OCI-LY7 (cell line): Measurements from ENCODE around the gene HEXIM2. TPM values are rescaled to one million over a fixed set of nuclear protein-coding genes. Genes with fewer than 3 reads are reported as not detected.
A peak's percentile ranks its signal among the peaks of the same experiment; 100 is the strongest.

ENCODE experiments used
- BruUV-seq: library from RNA; stranded (reverse); fragments of 400-500 nt; replicated peaks from 2 replicates; lab custom pipeline; 2021; lab: Mats Ljungman, UMichigan
- CTCF ChIA-PET: fragments of 300-600 bp; sonication (Branson Sonifier 250); formaldehyde crosslinking; loops from one replicate; lab custom pipeline; 2022; ENCODE audit warnings: antibody characterized with exemption; ENCODE audit not compliant: unreplicated experiment; lab: Charles Lee
- POLR2A ChIA-PET: fragments of 300-600 bp; sonication (Branson Sonifier 250); formaldehyde crosslinking; loops from one replicate; lab custom pipeline; 2022; ENCODE audit warnings: antibody characterized with exemption; lab: Charles Lee
- DNase-seq: peaks from one replicate; pipeline ENCODE4 v3.0.0-alpha.2; 2015; ENCODE audit warnings: low spot score
- H2AFZ ChIP-seq: fragments of 200-600 bp; sonication (generic), shearing (Covaris generic); 2 replicates; pipeline ENCODE4 v1.6.1; 2014; ENCODE audit warnings: mild to moderate bottlenecking, antibody characterized with exemption, low read length, moderate library complexity
- H3K27ac ChIP-seq: fragments of 200-600 bp; sonication (generic); 2 replicates; pipeline ENCODE4 v1.5.1; 2014; ENCODE audit warnings: mixed run types, low read depth, mild to moderate bottlenecking, moderate library complexity, low read length, inconsistent platforms; ENCODE audit not compliant: poor library complexity, severe bottlenecking
- H3K36me3 ChIP-seq: fragments of 200-600 bp; sonication (generic); 2 replicates; pipeline ENCODE4 v1.6.1; 2014; ENCODE audit warnings: mild to moderate bottlenecking, antibody characterized with exemption, low read length, moderate library complexity, mixed read lengths; ENCODE audit not compliant: insufficient read depth
- H3K4me1 ChIP-seq: fragments of 200-600 bp; sonication (generic); 2 replicates; pipeline ENCODE4 v1.5.1; 2014; ENCODE audit warnings: mild to moderate bottlenecking, low read length; ENCODE audit not compliant: insufficient read depth, poor library complexity, severe bottlenecking
- H3K4me2 ChIP-seq: fragments of 200-600 bp; sonication (generic); 2 replicates; pipeline ENCODE4 v1.6.1; 2014; ENCODE audit warnings: mild to moderate bottlenecking, low read length
- H3K4me3 ChIP-seq: fragments of 200-600 bp; sonication (generic); 2 replicates; pipeline ENCODE4 v1.5.1; 2014; ENCODE audit warnings: mild to moderate bottlenecking, low read depth, low read length; ENCODE audit not compliant: poor library complexity, severe bottlenecking
- H3K79me2 ChIP-seq: fragments of 200-600 bp; sonication (generic); 2 replicates; pipeline ENCODE4 v1.6.1; 2016; ENCODE audit warnings: low read depth, mild to moderate bottlenecking, low read length, moderate library complexity, mixed read lengths; ENCODE audit not compliant: insufficient read depth
- H3K9me2 ChIP-seq: fragments of 200-600 bp; sonication (generic); 2 replicates; pipeline ENCODE4 v1.6.1; 2016; ENCODE audit warnings: mild to moderate bottlenecking, low read length, mixed read lengths; ENCODE audit not compliant: insufficient read depth
- H3K9me3 ChIP-seq: fragments of 200-600 bp; sonication (generic); 2 replicates; pipeline ENCODE4 v1.6.1; 2014; ENCODE audit warnings: mild to moderate bottlenecking, mixed run types, low read length, mixed read lengths
- H4K20me1 ChIP-seq: fragments of 200-600 bp; sonication (generic); 2 replicates; pipeline ENCODE4 v1.6.1; 2014; ENCODE audit warnings: mild to moderate bottlenecking, antibody characterized with exemption, low read length, moderate library complexity, mixed read lengths; ENCODE audit not compliant: insufficient read depth
- CTCF ChIP-seq: fragments of 200-600 bp; sonication (generic); conservative IDR thresholded peaks from 2 replicates; pipeline ENCODE4 v1.5.1; 2014; ENCODE audit warnings: mild to moderate bottlenecking, antibody characterized with exemption, low read length, moderate library complexity, mixed read lengths
- EZH2phosphoT487 ChIP-seq: fragments of 200-600 bp; sonication (generic); IDR thresholded peaks from 2 replicates; pipeline ENCODE4 v1.6.1; 2018; ENCODE audit warnings: low read depth, borderline replicate concordance, mild to moderate bottlenecking, mixed run types, antibody characterized with exemption, low read length, moderate library complexity, mixed read lengths
- intact Hi-C: fragments of 100-400 bp; cut with micrococcal nuclease; formaldehyde crosslinking; loops from one replicate; pipeline ENCODE4 v1.10.0; 2022; ENCODE audit not compliant: unreplicated experiment
- total RNA-seq, 2 experiments: library from RNA; depleted of rRNA in 1 of 2; stranded (reverse); fragments of >200 nt in 1 of 2; shearing (Covaris generic) in 1 of 2; gene quantifications; 2 replicates each; pipeline ENCODE4 v1.2.3, GENCODE V29; 2014 to 2022

HEXIM2 gene
- total RNA-seq, 2 experiments from 2014 or later: 8.6 to 11.1 TPM

GRCh38 chr17:45130681-45131615, 30.7 kb upstream of the HEXIM2 start:
- H3K4me3 ChIP-seq: no peak overlapping the region
- H3K36me3 ChIP-seq: no peaks in the 10 kb centered on the region
- ChIA-PET POLR2A (interaction anchor here (0.6 kb wide), 1 partner anchor 574 kb away, joined by 6 read pairs; no protein-coding TSS in a partner anchor), CTCF (no interaction called here)
- no peak overlapping the region for H2AFZ ChIP-seq
- no peaks in the 10 kb centered on the region for H3K9me3 ChIP-seq
- DNase-seq: no peak
- intact Hi-C loops: no loop called here
- no peak for TF ChIP-seq CTCF
- no peak for TF ChIP-seq EZH2phosphoT487
- H4K20me1 ChIP-seq: no peaks in the 10 kb centered on the region
- H3K9me2 ChIP-seq: no peaks in the 10 kb centered on the region
- H3K4me2 ChIP-seq: no peak overlapping the region
- no peak overlapping the region for H3K27ac ChIP-seq
- BruUV-seq: no TSS peak
- no peaks in the 10 kb centered on the region for H3K79me2 ChIP-seq
- H3K4me1 ChIP-seq: peaks cover 11% of the 10 kb centered on the region

GRCh38 chr17:45131616-45132319, 29.9 kb upstream of the HEXIM2 start:
- Histone ChIP-seq H2AFZ (peak overlapping the region; percentile 68; the same call in 1 of the 2 replicates), H4K20me1 (no peaks in the 10 kb centered on the region), H3K9me3 (no peaks in the 10 kb centered on the region), H3K27ac (no peak overlapping the region), H3K4me3 (peak overlapping the region; percentile 76), H3K4me1 (peaks cover 18% of the 10 kb centered on the region), H3K9me2 (no peaks in the 10 kb centered on the region), H3K4me2 (peak overlapping the region; percentile 98), H3K36me3 (no peaks in the 10 kb centered on the region), H3K79me2 (no peaks in the 10 kb centered on the region)
- CTCF ChIA-PET: no interaction called here
- POLR2A ChIA-PET: no interaction called here
- peak; percentile 63 for DNase-seq
- intact Hi-C loops: loop anchor here (2.0 kb wide), 1 partner anchor 109 kb away; no protein-coding TSS in a partner anchor
- peak; percentile 96 for TF ChIP-seq CTCF
- no peak for TF ChIP-seq EZH2phosphoT487
- no TSS peak for BruUV-seq
